ENCODE data around the gene ARHGAP6.

The ARHGAP6 gene

DNA sequence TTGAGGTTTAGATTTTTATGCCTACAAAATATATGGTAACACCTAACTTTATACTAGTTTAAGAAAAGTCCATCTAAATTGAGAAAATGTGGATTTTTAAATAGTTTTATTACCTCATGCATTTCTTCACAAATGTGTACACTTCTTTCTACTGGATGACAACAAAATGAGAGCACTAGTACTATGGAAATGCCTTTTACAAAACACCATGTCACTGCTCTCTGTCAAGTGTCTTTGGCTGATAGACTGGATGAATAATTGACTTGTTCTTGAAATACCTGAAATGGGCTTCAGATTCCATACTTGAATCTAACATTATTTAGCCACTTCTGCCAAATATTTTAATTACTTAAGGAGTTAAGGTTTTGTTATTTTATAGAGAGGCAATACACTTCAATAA, 323.0 kb downstream of the ARHGAP6 start:
- no peak for DNase-seq

DNA sequence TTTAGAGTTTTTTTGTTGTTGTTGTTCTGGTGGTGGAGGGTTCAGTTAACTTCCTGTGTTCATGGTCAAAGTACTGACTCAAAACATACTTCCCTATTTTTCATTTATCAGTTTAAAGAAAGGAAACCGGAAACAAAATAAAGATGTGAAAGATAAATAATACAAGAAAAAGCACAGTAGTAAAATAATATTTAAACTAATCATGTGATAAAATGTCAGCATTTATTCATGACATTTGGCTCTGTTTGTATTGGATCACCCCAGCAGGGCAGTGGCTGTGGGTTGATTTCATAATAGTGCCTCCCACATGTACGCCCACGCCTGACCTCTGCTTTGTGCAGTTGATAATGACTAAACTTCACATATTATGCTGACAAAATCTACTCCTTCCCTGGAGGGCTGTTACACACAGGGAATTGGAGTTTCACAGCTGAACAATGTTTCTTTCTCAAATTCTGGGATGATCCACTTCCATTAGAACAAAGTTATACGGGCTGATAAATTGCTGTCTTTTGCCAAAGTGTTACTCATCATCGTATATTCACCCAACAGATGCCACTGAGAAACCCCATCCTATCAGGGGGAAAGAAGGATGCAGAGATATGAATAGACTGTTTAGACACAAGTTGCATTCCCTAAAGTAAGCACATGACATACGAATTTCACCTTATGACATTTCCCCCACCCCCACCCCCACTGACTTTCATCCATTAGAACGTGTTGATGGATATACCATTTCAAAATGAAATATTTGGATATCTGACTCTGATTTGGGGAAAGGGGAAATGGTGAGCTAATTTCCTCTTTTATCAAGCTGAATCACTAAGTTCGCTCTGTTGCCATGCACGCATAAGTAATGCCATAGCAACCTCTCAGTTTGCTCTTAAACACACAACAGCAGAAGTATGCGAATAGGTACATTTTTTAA, 324.2 kb downstream of the ARHGAP6 start:
- peak in 1 of 2 donors; percentile 4 for DNase-seq

DNA sequence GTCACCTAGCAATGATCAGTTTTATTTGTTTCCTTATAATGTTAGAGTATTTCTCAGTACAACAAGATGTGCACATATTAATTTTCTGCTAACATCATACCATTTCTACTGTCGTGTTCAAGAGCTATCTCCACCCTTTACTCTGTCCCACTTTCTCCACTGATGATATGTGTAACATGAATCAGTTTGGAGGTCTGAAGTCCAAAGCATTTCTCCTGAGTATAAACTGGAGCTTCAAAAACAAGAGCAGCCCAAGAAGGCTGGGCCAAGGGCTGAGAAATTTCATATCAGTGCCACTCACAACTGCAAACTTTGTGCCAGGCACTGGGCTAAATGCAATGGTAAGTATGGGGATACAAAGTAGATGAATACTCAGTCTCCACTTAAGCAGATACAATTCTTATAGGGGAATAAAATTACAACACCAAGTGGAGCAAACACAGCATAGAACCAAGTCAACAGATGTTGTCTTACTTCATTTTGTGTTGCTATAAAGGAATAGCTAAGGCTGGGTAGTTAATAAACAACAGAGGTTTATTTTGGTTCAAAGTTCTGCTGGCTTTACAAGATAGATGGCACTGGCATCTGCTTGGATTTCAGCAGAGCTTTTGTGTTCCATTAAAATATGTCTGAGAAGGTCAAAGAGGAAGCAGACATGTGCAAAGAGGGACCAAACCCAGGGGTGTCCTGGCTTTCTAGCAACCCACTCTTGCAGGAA, 328.3 kb downstream of the ARHGAP6 start:
- no peak for DNase-seq

DNA sequence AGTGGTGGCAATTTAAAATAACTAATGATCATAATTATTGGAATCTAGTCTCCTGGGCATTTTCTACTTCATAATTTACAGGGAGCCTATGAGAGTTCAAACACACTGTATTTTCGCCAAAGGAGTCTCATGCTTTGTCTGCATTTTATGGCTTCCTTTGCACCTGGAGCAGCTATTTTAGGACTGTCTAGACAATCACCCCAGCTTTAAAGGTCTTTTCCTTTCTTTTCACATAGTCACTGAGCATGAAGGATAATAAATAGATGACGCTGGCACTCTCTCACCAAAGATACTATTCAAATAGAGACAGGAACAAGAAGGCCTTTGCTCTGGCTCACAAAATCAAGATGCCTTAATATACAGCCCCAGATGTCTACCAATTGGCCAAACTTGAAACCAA, 329.5 kb downstream of the ARHGAP6 start:
- DNase-seq = no peak

DNA sequence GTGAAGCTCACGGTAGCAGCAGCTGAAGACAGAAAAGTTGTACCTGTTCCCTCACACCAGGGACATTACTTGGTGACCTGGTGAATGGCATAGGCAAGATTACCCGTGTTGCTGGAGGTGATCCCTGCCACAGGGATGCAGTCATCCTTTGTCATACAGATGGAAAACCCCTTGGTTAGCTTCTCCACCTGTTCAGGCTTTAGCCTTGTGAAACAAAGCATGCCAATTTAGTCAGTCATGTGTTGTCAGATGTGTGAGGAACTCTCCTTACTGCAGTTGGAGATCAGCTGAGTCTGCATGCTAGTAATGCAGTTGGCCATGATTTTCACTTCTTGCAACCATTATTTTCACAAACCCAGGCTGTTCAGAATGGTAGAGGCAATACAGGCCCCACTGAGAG, 331.6 kb downstream of the ARHGAP6 start:
- no peak for DNase-seq

DNA sequence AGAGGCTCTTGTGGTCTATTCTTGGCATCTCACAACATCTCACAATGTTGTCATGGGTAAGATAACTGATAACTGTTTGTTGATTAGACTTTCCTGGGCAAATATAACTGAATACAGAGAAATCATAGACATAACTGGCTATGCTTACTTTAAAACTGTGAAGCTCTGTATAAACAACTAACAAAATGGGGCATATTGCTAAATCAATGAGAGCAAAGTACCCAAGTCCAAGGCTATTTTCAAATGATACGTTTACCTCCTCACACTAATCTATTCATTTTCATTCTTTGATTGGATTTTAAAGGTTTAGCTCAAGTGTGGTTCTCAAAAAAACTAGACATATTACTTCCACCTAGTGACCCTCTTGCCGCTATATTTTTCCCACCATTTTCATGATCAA, 333.9 kb downstream of the ARHGAP6 start:
- no peak for DNase-seq

DNA sequence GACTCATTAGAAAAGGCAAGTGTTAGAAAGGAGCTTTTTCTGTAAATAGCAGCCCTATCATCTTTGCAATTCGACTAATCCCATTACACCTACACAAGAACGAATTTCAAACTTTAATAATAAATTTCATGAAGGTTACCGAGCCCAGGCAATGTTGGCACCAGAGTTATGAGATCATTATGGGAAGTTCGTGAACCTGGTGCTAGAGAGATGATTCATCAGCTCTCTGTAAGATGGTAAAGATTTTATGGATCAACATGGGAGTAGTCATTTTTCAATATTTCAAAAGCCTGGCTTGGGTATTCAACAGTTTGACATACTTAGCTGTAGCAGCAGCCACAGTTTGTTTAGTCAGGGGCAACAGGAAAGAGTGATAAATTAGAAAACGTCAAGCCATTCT, 336.7 kb downstream of the ARHGAP6 start:
- DNase-seq = no peak

DNA sequence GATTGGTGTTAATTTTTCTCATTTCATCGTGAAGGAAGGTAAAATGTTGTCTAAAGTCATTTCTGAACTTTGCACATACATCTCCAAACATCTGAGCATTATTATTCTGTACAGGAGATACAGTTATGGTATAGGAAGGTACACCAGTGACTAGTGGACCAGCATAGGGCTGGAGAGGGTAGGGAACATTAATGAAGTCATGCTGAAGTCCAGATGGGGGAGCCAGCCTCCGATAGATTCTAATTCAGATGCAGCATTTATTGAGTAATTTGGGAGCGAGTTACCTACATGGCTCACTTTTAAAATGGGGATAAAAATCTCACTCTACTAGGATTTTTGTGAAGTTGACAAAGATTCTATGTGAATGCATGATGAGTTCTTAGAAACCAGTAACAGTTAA, 337.6 kb downstream of the ARHGAP6 start:
- no peak for DNase-seq

DNA sequence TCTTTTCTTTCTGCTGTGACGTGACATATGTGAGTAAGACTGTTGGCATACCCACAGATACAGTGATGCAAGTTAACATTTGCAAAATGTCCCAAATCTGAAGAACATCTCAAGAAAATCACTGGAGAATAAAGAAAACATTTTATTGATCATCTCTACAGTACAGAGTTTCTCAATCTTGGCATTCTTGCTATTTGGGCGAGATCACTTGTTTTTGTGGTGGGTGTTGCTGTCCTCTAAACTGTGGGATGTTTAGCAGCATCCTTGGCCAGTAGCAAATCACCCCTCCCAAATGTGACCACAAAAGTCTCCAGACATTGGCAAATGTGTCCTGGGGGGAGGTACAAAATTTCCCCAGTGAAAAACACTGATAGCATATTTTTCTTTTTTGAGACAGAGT, 343.7 kb downstream of the ARHGAP6 start:
- no peak for DNase-seq

DNA sequence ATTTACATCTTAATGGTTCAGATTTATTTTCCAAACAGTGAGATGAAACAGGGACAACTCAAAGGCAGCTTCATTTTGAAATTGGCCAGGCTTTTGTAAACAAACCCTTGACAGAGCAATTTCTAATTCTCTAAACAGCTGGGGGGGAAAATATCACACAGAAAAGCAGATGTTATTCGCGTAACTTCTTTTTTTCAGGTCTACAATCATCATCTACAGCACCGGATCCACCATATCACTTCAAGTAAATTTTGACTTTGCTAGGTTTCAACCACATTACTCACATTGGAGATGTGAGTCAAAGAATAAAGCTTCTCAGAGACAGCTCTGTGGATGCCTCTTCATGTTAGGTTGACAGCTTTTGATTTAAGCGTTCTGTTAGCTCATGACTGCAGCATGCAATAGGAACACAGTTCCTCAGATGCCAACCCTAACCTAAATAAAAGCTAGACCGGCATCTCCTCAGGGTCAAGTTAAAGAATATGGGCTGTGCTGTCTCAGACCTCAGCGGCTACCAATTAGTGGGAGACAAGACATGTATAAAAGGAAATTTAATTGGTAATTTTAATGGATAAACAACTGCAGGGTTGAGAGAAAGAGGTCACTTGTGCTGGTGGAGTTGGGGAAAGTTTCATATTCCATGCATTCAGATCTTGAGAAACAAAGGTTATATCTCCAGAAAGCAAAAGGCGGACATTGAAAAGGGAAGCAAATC, 345.8 kb downstream of the ARHGAP6 start:
- DNase-seq = no peak

DNA sequence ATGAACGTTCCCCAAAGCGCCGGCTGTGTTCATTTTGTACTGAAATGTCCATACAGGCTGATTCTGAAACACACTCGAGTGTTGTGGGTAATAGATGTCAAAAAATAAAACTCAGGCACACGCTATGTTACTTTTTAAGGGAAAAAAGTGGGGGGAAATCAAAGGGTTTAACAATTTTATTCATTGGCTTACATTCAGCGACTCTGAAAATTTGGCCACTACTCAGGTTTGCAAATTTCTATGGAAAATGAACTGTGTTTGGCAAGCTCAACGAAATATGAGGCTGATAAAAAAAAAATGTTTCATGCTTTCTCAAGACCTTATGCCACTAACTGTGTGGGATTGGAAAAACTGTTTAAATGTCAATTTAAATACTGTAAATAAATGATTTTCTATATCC, 354.0 kb downstream of the ARHGAP6 start:
- no peak for DNase-seq

DNA sequence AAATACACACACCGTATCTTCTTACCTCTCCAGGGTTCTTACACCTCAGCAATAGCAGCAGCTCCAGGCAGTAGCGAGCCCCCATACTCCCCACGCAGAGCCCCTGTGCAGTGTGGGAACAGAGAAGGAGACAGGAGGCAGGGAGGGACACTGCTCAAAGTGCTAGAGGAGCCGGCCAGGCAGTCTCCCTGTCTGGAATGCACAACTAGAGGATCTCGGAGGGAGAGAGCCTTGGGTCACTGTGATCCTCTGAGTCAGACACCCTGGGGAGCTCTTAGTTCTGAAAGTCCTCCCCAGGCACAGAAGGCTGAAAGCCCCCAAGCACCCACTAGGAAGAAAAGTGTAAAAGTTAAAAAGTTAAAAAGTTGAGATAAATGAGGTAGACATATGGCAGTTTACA, 356.5 kb downstream of the ARHGAP6 start:
- no peak for DNase-seq

DNA sequence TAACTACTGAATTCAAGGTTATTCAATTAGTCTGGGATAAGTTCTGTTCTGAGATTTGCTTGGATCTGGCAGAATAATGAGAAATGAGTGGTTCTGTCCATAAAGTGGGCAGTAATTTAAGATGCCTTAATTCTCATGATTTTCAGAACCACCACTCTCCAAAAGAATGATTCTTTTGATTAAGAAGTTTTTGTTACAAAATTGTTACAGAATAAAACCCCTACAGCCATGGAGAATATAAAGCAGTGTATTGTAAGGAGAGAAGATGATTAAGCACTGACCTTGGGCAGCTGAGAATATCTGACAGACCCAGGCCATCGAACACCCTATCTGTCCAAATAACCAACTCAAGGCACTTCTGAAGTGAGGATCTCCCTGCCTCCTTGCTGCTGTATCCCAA, 360.1 kb downstream of the ARHGAP6 start:
- DNase-seq = no peak

DNA sequence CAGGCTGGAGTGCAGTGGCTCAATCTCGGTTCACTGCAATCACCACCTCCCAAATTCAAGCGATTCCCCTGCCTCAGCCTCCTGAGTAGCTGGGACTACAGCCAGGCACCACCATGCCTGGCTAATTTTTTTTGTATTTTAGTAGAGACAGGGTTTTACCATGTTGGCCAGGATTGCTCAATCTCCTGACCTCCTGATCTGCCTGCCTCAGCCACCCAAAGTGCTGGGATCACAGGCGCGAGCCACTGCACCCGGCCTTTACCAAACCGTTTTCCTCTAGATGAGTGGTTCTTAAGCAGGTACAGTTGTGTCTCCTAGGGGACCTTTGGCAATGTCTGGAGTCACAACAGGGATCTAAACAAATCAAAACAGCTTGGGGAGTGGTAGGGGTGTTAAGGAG, 360.9 kb downstream of the ARHGAP6 start:
- no peak for DNase-seq

DNA sequence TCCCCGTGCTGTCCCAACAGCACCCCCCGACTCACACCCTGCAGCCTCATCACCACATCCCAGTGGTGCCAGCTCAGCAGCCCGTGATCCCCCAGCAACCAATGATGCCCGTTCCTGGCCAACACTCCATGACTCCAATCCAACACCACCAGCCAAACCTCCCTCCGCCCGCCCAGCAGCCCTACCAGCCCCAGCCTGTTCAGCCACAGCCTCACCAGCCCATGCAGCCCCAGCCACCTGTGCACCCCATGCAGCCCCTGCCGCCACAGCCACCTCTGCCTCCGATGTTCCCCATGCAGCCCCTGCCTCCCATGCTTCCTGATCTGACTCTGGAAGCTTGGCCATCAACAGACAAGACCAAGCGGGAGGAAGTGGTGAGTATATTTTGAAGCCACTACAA, 367.1 kb downstream of the ARHGAP6 start:
- no peak for DNase-seq

DNA sequence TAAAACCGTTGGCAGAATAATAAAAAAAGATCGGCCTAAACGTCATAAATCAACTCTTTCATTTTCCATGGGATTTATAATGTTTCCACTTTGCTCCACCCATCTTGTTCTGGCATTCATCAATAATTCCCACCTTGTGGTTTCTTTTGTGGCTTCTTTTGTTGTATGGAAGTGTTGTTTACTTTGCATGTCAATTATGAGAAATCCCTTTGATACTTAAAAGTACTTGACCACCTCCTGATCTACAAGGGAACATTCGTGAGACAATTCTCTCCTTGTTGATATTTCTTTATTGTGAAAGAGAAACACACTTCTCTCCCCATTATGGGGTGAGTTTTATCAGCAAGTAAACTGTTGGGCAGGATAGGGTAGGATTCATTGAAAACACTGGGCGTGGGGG, 369.7 kb downstream of the ARHGAP6 start:
- DNase-seq = no peak

DNA sequence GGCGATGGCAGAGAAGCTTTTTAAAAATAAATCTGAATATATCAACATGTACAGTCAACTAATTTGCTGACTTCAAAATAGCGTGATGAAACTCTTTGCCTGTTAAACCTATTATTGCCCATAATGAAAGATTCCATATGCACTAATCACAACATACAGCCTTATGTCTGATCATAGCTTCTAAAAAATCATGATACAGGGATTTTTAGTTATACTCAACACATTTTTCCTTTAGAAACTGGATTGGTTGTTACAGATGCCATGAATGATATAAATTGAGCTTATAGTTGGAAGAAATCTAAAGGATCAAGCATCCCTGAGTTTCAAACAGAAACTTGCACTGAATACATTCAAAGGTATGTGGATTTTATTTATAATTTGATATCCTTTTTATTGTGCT, 372.6 kb downstream of the ARHGAP6 start, which contains the start of gene AMELX:
Gene AMELX (plus strand): TSS at position 301 of the 400 bp plus-strand sequence. CDS start 1,376 bp downstream, outside the sequence.
- DNase-seq = no peak

DNA sequence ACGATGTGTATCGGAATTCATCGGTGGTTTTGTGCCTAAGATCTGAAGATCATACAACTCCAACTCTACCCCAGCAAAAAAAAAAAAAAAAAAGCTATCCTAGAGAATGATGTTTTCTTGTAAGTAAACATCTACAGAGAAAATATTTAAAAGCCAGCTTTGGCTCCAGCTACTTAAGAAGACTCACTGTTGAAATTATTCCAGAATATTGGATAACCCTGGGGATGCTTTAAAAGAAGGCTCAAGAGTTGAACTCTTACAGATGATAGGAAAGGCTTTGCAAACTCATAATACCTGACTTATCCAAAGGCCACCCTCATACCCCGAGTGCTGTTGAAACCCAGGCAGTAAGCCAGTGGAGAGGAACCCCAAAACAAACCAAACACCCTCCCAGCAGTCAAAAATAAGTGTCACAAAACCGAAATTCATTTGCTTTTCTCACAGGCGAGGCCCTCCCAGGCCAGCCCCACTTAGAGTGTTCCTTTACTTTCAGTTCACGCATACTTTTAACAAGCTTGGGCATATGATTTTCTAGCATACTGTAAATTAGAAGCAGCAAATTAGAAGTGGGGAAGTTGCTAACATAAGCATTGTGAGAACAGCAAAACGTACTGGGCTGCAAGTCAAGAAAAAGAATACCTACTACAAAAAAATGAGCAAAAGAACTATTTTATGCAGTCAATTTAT, 375.2 kb downstream of the ARHGAP6 start:
- no peak for DNase-seq

DNA sequence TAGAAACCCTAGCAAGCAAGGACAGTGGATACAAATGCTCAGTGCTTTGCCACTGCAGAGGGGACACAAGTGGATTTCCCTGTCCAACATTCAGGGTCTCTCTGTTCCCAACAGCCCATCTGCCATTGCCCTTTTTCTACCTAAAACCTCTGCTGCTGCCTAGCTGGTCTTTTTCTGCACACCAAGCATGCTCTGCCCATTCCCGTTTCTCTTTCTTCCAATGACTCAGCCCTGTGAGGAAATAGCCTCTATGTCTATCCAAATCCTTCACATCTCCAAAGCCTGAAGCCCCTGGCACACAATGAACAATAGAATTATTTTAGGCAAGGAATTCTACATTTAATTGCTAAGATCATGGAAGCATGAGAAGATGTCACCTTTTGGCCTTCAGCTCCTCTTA, 378.2 kb downstream of the ARHGAP6 start:
- no peak for DNase-seq

DNA sequence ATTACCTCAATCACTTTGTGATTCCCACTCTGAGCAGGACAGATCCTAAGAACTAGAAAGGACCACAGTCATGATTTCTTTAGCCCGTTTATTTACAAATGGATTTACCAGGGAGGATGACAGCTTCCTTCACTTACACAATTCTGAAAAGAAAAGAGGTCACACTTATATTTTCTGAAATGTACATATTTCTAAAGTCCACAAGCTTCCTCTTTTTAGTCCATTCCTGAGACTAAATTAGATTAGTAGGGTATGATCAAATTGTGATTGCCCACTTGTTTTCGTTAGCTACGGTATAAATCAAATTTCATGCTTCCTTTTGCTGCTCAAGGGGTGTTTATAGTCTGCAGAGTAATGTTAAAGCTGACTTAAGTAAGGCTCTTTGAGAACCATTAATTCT, 380.1 kb downstream of the ARHGAP6 start:
- no peak for DNase-seq

DNA sequence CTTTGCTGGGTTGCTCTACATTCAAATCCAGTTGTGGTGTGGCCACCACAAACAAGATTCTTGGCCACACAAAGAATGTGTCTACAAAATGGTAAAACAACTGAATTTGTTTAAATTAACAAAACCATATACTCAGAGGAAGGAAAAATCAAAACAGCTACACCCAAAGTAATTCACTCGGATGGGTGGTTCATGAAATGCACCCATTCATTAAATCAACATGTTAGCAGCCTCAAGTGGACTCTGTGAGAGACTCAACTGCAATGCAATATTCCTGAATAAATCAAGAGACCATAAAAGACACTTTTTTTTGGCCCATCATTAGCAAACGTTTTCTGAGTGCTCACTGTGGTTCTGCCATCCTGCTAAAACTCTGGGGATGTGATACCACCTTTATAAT, 383.7 kb downstream of the ARHGAP6 start:
- no peak for DNase-seq

DNA sequence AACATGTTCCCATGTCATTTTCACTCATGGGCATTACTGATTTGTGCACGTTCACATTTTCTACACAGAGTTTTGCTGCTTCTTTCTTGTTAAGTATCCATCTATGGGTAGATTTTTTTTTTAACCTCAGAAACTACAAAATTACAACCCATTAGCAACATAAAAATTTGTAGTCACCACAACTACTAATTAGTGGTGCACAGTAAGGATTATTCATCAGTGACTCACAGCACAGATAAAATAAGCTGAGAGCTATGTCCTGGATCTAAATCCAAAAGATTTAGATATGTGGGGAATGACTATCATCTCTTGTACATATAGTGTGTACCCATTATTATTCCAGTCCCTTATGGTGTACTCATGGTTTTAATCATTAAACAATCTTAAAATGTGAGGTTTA, 392.2 kb downstream of the ARHGAP6 start:
- DNase-seq = no peak

DNA sequence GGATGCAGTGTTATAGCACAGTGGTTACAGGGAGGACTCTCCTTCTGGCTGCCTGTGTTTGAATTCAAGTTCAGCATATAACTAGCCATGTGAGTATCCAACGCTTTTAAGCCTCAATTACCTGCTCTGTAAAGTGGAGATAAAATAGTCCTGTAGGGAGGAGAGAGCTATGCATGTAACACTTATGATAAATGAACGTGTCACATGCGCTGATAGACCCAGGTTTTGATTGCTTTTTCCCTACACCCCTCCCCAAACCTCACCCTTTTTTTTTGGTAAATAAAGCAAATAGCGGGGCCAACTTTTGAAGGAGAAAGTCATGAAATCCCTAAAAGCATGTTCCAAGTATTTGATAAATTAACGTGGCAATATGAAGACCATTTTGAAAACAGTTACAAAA, 392.9 kb downstream of the ARHGAP6 start:
- no peak for DNase-seq
